GM12875 (cell line): ENCODE measurements around the gene AIG1.

Source experiments
- H3K4me3 ChIP-seq: one replicate; pipeline ENCODE4 v1.5.1; 2011; ENCODE audit warnings: low read depth, low read length, control low read depth
- CTCF ChIP-seq: IDR thresholded peaks from 2 replicates; pipeline ENCODE4 v1.5.1; 2011; ENCODE audit warnings: low read depth, mild to moderate bottlenecking, control low read depth, inconsistent platforms, low read length, moderate library complexity, borderline replicate concordance; ENCODE audit not compliant: insufficient read depth

The AIG1 gene

GRCh38 chr6:143110996-143111395 is 50.3 kb downstream of the AIG1 start:
- TF ChIP-seq CTCF: no peak
- no peak overlapping the region for H3K4me3 ChIP-seq

GRCh38 chr6:143111443-143111842 is 50.8 kb downstream of the AIG1 start:
- TF ChIP-seq CTCF: no peak

DNA sequence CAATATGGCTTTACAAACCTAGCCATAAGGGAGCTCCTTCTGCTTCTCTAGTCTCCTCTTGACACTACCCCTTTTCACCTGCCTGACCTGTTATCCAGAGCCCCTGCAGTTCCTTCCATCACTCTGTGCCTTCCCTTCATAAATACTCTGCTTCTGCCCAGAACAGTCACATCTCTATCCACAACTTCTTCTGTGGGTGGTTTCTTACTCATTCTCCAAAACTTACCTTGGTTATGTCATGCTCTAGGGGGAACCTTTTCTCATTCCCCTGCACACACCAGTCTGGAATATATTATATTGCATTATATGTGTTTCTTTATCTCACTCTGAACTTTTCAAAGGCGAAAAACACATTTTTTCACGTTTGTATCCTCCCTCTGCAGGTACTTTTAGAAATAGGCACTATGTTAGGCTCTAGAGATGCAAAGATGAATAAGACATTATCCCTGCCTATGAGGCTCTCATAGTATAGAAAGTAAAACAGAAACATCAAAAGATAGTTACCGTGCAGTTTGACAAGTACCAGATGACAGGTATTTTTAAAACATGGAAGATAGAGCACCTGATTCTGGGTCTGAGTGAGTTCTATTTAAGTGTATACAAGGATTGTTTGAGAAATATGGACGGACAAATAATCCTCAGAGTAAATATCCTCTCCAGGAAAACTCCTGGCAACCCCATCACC is 51.5 kb downstream of the AIG1 start:
- no peak for TF ChIP-seq CTCF
- H3K4me3 ChIP-seq: no peak overlapping the region

More at GRCh38 chr6:143111443-143111842, 50.8 kb downstream of the AIG1 start:
- no peak overlapping the region for H3K4me3 ChIP-seq

DNA sequence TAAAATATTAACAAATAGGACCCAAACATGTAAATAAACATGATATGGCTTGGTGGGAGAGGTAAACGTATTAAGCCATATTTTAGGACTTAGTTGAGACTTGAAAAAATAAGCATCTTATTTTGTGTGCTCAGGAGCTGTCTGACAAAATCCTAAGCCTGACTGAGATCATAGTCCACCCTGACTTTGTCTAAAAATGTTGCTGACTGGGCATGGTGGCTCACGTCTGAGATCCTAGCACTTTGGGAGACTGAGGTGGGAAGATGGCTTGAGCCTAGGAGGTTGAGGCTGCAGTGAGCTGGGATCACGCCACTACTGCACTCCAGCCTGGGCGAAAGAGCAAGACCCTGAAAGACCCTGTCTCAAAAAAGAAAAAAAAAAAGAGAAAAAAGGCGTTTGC is 52.1 kb downstream of the AIG1 start:
- H3K4me3 ChIP-seq: no peak overlapping the region
- no peak for TF ChIP-seq CTCF

DNA sequence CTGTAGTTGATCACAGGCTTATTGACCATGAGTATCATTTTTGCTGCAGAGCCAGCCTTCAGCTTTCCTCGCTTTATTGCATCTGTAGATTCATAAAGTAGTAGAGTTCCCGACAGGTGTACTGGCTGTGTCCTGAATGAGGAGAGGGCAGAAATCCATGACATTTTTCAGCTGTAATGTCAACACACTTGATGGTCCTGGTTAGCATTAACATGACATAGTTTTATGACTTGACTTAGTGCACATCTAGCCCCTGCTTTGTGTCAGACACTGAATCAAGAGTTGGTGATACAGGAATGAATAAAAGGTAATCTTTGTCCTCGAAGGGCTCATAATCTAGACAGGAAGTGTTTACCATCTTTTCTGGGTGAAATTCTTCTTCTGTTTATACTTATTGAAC is 55.0 kb downstream of the AIG1 start:
- TF ChIP-seq CTCF: no peak

GRCh38 chr6:143117108-143117507 is 56.4 kb downstream of the AIG1 start:
- TF ChIP-seq CTCF: no peak
- no peak overlapping the region for H3K4me3 ChIP-seq

More for the DNA sequence above, 55.0 kb downstream of the AIG1 start:
- H3K4me3 ChIP-seq: no peak overlapping the region

DNA sequence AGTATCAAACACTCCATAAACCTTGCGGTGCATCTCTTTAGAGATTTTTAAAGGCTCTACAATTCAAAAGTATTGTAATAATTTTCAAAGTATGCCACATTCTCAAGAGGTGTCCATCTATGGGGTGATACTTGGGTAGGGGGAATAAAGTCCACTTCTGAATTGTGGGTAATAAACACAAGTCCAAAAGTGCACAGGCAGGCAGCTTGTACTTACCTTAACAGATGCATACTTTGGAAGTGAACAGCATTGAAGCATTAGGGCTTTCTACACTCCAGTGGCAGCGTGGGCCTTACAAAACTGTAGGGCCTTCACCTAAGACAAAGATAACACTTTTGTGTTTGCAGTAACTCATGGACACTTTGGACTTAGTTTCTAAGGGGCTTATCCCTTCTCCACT is 58.6 kb downstream of the AIG1 start:
- H3K4me3 ChIP-seq: no peak overlapping the region
- no peak for TF ChIP-seq CTCF
